ENCODE data around the gene MYH14.
"Not testable (repeated sequence)": the region's sequence is repeated elsewhere in the genome, so short reads cannot be mapped to it uniquely, and the experiment has no call there.

The MYH14 gene

DNA sequence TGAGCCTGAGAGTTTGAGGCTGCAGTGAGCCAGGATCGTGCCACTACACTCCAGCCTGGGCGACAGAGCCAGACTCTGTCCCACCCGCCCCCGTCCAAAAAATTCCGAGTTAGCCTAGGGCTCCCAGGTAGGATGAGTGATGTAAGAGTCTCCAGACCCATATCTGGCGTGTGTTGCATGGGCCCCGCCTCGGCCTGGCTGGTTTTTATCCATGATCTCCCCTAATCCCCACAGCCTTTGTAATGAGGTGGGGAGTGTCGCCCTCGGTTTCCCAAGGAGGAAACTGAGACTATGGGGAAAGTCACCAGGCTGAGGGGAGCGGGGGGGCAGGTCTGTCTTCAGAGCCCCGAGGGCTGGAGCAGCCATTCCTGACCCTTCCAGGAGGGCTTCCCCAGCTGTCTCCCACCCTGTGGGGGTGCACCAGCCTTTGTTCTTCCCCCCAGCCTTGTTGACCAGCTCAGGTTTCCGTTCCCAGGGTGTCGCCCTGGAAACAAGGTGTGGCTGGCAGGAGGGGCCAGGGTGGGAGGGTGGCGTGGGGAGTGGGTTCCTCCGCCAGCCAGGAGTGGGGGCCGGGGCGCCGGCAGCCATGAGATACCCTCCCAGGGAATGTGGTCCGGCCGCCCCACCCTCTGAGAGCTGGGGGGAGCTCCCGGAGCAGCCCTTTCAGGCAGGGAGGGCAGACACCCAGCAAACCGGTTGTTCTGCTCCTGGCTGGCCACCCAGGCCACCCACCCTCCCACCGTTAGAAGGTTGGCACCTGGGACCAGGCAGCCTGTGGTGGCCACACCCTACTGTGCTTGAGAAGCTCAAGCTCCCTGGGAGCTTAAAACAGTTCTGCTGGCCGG is 11.5 kb downstream of the MYH14 start:
- Mint-ChIP-seq H3K4me1 (no peaks in the 10 kb centered on the region), H3K27me3 (peaks cover 9% of the 10 kb centered on the region), H3K27ac (ENCODE audit: low read depth) (no peak overlapping the region), H3K9me3 (peaks cover 8% of the 10 kb centered on the region), H3K36me3 (ENCODE audit: insufficient read depth) (no peaks in the 10 kb centered on the region), H3K4me3 (no peak overlapping the region)
- ATAC-seq (replicated peaks; ENCODE audit: extremely low read depth, poor library complexity, severe bottlenecking) (no peak), DNase-seq (ENCODE audit: low spot score in 2 of 2) (no peak)

DNA sequence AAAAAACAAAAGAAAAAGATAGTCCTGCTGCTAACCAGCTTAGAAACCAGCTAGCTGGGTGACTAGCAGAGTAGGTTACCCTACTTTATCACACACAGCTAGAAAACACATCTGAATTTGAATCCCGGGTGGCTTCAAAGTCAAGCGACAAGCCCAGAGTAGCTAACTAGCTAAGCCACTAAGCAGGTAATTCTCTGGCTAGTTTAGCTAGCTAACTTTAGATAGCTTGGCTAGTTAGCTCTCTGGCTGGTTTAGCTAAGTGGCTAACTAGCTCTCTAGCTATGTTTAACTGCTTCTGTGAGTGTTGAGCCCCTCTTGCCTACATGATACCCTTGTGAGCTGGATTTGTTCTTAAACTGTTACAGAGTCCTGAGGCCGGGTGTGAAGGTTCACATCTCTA is 12.4 kb downstream of the MYH14 start:
- H3K9me3 Mint-ChIP-seq: peaks cover 8% of the 10 kb centered on the region

DNA sequence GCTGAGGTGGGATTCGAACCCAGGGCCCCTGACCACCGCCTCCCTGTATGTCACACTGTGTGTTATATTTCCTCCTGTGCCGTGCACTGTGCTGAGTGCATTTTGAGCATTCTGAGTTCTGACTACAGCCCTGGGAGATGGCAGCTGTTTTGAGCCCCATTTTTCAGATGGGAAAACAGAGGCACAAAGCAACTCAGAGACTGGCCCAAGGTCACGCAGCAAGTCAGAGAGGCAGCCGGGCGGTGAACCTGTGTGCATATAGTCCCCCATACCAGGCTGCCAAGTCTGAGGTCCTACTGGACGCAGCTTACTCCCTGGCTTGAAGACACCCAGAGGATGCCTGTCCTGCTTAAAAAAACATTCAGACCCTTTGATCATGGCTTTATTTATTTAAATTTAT is 17.7 kb downstream of the MYH14 start:
- no peaks in the 10 kb centered on the region for H3K4me1 Mint-ChIP-seq
- peaks cover 10% of the 10 kb centered on the region for H3K9me3 Mint-ChIP-seq
- H3K36me3 Mint-ChIP-seq (ENCODE audit: insufficient read depth): no peaks in the 10 kb centered on the region
- no peak overlapping the region for H3K4me3 Mint-ChIP-seq
- peaks cover 17% of the 10 kb centered on the region for H3K27me3 Mint-ChIP-seq
- no peak overlapping the region for H3K27ac Mint-ChIP-seq (ENCODE audit: low read depth)
- DNase-seq (ENCODE audit: low spot score in 2 of 2): no peak
- ATAC-seq (replicated peaks; ENCODE audit: extremely low read depth, poor library complexity, severe bottlenecking): no peak

More for the DNA sequence above, 12.4 kb downstream of the MYH14 start:
- H3K4me1 Mint-ChIP-seq: no peaks in the 10 kb centered on the region
- peaks cover 9% of the 10 kb centered on the region for H3K27me3 Mint-ChIP-seq
- ATAC-seq (replicated peaks; ENCODE audit: extremely low read depth, poor library complexity, severe bottlenecking): no peak
- H3K27ac Mint-ChIP-seq (ENCODE audit: low read depth): no peak overlapping the region
- no peaks in the 10 kb centered on the region for H3K36me3 Mint-ChIP-seq (ENCODE audit: insufficient read depth)
- DNase-seq (ENCODE audit: low spot score in 2 of 2): no peak
- H3K4me3 Mint-ChIP-seq: no peak overlapping the region

DNA sequence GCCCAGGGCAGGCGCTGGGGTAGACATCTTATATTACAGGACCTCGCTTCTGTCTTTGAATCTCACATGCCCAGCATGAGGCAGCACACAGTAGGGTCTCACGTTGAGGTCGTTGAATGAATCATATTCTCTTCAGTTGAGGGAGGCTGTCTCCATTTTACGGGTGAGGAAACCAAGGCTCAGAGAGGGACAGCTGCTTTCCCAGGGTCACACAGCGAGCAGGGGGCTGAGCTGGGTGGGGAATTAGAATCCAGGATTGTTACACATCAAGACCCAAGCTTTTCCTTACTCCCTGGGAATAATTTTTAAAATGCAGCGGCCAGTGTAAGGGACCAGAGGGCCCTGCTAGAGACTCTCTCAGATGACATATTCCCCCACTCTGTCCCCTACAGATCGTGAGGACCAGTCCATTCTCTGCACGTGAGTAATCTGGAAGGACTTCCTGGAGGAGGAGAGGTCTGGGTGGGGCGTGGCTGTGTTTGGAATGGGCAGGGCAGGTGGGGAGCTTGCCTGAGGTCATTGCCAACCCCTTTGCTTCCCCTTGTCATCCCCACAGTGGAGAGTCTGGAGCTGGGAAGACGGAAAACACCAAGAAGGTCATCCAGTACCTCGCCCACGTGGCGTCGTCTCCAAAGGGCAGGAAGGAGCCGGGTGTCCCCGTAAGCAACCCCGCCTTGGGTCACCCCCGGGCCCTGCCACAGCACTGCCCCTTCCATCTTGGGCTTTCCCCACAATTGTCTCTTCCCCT is 19.4 kb downstream of the MYH14 start:
- ATAC-seq (replicated peaks; ENCODE audit: extremely low read depth, poor library complexity, severe bottlenecking) (no peak), DNase-seq (ENCODE audit: low spot score in 2 of 2) (no peak)
- H3K27ac Mint-ChIP-seq (ENCODE audit: low read depth): no peak overlapping the region
- H3K4me3 Mint-ChIP-seq: no peak overlapping the region
- H3K36me3 Mint-ChIP-seq (ENCODE audit: insufficient read depth): no peaks in the 10 kb centered on the region
- H3K9me3 Mint-ChIP-seq: peaks cover 10% of the 10 kb centered on the region
- H3K27me3 Mint-ChIP-seq: peaks cover 8% of the 10 kb centered on the region
- H3K4me1 Mint-ChIP-seq: no peaks in the 10 kb centered on the region

DNA sequence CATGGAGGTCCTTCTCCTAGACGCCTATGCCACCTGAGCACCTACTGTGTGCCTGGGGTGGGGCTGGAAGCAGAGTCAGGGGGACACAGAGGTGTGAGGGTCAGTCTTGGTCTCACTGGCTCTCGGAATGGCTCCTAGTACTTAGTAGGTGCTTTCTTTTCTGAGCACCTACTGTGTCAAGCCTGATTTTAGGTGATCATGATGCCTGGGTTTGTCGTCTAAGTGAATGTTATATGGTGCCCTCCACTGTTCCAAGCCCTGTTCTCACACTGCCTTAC is 20.0 kb downstream of the MYH14 start:
- DNase-seq (ENCODE audit: low spot score in 2 of 2): no peak
- Mint-ChIP-seq H3K27me3 (peaks cover 11% of the 10 kb centered on the region), H3K27ac (ENCODE audit: low read depth) (no peak overlapping the region), H3K4me3 (no peak overlapping the region), H3K4me1 (no peaks in the 10 kb centered on the region), H3K36me3 (ENCODE audit: insufficient read depth) (no peaks in the 10 kb centered on the region), H3K9me3 (peaks cover 10% of the 10 kb centered on the region)
- ATAC-seq (replicated peaks; ENCODE audit: extremely low read depth, poor library complexity, severe bottlenecking): no peak

DNA sequence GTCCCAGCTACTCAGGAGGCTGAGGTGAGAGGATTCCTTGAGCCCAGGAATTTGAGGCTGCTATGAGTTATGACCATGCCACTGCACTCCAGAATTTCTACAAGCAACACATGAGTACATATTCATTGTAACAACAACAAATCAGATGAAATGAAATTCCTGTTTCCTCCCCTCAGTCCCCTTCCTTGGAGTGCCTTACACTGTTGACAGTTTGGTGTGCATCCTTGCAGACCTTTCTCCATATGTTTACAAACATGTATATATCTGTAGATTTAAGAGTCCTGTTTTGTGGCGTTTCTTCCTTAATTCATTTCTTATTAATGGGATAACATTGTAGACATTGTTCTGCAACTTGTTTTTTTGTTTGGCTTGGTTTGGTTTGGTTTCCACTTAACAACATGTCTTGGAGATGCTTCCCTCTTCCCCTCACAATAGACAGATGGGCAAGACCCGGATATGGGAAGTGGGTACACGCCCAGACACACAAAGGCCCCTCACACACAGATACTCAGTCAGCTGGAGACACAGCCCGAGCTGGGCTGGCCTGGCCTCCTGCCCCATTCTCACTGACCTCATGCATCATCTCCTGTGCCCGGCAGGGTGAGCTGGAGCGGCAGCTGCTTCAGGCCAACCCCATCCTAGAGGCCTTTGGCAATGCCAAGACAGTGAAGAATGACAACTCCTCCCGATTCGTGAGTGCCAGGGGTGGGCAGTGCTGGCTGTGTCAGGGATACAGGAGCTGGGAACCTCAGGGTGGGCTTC is 21.7 kb downstream of the MYH14 start:
- Mint-ChIP-seq H3K9me3 (peaks cover 10% of the 10 kb centered on the region), H3K4me3 (no peak overlapping the region), H3K27ac (ENCODE audit: low read depth) (no peak overlapping the region), H3K27me3 (peaks cover 29% of the 10 kb centered on the region), H3K36me3 (ENCODE audit: insufficient read depth) (no peaks in the 10 kb centered on the region), H3K4me1 (no peaks in the 10 kb centered on the region)
- ATAC-seq (replicated peaks; ENCODE audit: extremely low read depth, poor library complexity, severe bottlenecking) (no peak), DNase-seq (ENCODE audit: low spot score in 2 of 2) (no peak)

DNA sequence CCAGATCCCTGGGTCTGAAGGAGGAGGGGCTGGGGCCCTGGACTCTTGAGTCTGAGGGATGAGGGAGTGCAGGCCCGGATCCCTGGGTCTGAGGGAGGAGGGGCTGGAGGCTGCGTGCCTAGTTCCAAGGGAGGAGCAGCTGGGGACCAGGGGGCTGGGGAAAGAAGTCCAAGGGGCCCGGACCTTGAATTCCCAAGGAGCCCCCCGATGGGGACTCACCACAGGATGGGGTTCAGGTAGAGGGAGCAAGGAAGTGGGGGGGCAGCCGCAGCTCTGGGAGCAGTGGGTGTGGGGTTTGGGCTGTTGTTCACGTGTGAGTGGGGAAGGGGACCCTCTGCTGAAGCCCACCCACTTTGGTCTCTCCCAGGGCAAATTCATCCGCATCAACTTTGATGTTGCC is 23.1 kb downstream of the MYH14 start:
- Mint-ChIP-seq H3K9me3 (peaks cover 10% of the 10 kb centered on the region), H3K4me3 (no peak overlapping the region), H3K27me3 (peaks cover 40% of the 10 kb centered on the region), H3K4me1 (no peaks in the 10 kb centered on the region), H3K36me3 (ENCODE audit: insufficient read depth) (no peaks in the 10 kb centered on the region), H3K27ac (ENCODE audit: low read depth) (no peak overlapping the region)
- no peak for DNase-seq (ENCODE audit: low spot score in 2 of 2)
- no peak for ATAC-seq (replicated peaks; ENCODE audit: extremely low read depth, poor library complexity, severe bottlenecking)

DNA sequence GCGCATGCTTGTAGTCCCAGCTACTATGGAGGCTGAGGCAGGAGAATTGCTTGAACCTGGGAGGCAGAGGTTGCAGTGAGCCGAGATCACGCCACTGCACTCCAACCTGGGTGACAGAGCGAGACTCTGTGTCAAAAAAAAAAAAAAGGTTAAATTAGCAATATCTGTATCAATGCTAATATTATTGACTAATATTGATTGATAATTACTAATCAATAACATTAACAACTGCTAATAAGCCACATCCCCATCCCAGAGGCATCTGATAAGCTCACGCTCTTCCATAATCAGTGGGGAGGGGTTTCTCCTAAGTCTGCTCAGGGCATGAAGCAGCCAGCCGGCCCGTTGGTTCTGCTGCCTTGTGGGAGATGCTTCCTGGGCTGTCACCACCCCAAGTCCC is 24.7 kb downstream of the MYH14 start:
- ATAC-seq (replicated peaks; ENCODE audit: extremely low read depth, poor library complexity, severe bottlenecking); H3K27ac Mint-ChIP-seq (ENCODE audit: low read depth); H3K36me3 Mint-ChIP-seq (ENCODE audit: insufficient read depth); H3K4me3 Mint-ChIP-seq; H3K4me1 Mint-ChIP-seq; DNase-seq (ENCODE audit: low spot score in 2 of 2): not testable (repeated sequence)
- H3K9me3 Mint-ChIP-seq: peaks cover 10% of the 10 kb centered on the region
- peaks cover 40% of the 10 kb centered on the region for H3K27me3 Mint-ChIP-seq

DNA sequence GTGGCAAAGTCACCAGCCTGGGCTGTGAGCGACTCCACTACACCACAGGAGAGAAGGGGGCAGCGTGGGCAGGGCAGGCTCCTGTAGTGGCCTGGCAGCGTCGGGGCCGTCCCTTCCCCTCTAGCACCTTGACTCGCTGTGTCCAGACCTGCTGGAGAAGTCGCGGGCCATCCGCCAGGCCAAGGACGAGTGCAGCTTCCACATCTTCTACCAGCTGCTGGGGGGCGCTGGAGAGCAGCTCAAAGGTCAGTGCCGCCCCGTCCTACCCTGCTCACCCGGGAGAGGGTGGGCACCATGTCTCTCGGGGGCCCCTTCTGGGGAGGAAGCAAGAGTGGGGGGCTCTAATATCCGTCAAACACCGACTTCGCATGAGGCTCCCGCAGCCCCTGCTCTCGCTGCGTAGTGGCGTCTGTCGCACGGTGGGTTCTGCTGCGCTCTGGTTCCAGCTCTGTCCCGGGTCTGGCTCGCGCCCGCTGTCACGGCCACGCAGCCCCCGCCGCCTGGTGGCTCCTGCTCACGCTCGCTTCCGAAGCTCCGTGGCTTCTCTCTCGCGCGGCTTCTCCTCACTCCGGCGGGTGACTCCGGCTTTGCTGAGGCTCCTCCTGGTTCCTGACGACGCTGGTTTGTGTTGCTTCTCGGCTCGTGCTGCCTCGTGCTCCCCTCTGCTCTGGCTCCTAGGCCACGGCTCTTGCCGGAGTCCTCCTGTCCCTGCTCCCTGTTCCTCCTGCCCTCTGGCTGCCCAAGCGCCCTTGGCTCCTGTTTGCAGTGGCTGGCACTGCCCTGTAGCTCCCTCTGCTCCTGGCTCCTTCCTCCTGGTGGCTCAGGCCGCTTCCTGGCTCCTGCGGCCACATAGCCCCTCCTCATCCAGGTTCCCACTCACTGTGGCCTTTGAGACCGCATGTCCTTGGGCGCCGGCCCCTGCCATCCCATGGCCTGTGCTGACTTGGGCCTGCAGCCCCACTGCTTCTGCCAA is 27.2 kb downstream of the MYH14 start:
- DNase-seq (ENCODE audit: low spot score in 2 of 2) (no peak), ATAC-seq (replicated peaks; ENCODE audit: extremely low read depth, poor library complexity, severe bottlenecking) (no peak)
- Mint-ChIP-seq H3K27me3 (peaks cover 32% of the 10 kb centered on the region), H3K4me3 (no peak overlapping the region), H3K27ac (ENCODE audit: low read depth) (no peak overlapping the region), H3K4me1 (no peaks in the 10 kb centered on the region), H3K36me3 (ENCODE audit: insufficient read depth) (no peaks in the 10 kb centered on the region), H3K9me3 (no peaks in the 10 kb centered on the region)

DNA sequence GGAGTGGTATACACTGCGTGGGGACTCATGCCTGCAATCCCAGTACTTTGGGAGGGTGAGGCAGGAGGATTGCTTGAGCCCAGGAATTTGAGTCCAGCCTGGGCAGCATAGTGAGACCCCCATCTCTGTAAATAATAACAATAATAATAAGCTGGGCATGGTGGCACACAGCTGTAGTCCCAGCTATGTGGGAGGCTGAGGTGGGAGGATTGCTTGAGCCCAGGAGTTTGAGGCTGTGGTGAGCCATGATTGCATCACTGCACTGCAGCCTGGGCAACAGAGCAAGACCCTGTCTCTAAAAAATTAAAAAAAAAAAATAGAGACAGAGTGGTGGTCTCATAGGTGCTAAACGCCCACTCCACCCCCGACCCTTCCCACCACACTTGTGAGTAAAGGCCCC is 28.0 kb downstream of the MYH14 start:
- H3K4me3 Mint-ChIP-seq; H3K36me3 Mint-ChIP-seq (ENCODE audit: insufficient read depth); H3K4me1 Mint-ChIP-seq; DNase-seq (ENCODE audit: low spot score in 2 of 2); H3K9me3 Mint-ChIP-seq; H3K27ac Mint-ChIP-seq (ENCODE audit: low read depth); ATAC-seq (replicated peaks; ENCODE audit: extremely low read depth, poor library complexity, severe bottlenecking): not testable (repeated sequence)
- peaks cover 32% of the 10 kb centered on the region for H3K27me3 Mint-ChIP-seq

DNA sequence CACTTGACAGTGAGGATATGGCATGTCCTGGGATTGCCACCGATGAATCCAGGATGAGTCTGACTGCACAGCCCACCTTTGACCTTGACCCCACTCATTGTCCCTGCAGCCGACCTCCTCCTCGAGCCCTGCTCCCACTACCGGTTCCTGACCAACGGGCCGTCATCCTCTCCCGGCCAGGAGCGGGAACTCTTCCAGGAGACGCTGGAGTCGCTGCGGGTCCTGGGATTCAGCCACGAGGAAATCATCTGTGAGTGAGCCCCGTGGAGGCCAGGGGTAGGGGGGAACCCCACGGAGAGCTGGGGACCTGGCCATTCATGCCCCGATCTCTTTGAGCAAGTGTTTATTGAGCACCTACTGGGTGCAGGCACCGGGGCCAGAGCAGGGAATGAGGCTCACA is 28.4 kb downstream of the MYH14 start:
- no peaks in the 10 kb centered on the region for H3K9me3 Mint-ChIP-seq

DNA sequence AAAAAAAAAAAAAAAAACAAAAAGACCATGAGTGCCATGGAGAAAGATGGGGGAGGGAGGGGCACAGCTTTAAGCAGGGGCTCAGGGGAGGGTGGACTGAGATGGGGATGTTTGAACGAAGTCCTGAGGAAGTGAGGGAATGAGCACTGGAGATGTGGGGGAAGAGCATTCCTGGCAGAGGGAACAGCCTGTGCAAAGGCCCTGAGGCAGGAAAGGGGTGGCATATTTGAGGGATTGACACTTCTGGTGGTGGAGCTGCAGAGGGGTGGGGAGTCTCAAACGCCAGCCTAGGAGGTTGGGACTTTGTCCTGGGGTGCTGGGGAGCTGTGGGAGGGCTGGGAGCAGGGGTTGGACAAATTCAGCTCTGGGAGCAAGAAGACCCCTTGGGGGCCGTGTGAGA is 29.2 kb downstream of the MYH14 start:
- H3K27ac Mint-ChIP-seq (ENCODE audit: low read depth): no peak overlapping the region
- H3K9me3 Mint-ChIP-seq: no peaks in the 10 kb centered on the region
- peaks cover 32% of the 10 kb centered on the region for H3K27me3 Mint-ChIP-seq
- H3K36me3 Mint-ChIP-seq (ENCODE audit: insufficient read depth): no peaks in the 10 kb centered on the region
- ATAC-seq (replicated peaks; ENCODE audit: extremely low read depth, poor library complexity, severe bottlenecking): no peak
- DNase-seq (ENCODE audit: low spot score in 2 of 2): no peak
- no peak overlapping the region for H3K4me3 Mint-ChIP-seq
- H3K4me1 Mint-ChIP-seq: no peaks in the 10 kb centered on the region

More for the DNA sequence above, 28.4 kb downstream of the MYH14 start:
- no peak overlapping the region for H3K4me3 Mint-ChIP-seq
- DNase-seq (ENCODE audit: low spot score in 2 of 2) (no peak), ATAC-seq (replicated peaks; ENCODE audit: extremely low read depth, poor library complexity, severe bottlenecking) (no peak)
- H3K36me3 Mint-ChIP-seq (ENCODE audit: insufficient read depth): no peaks in the 10 kb centered on the region
- no peaks in the 10 kb centered on the region for H3K4me1 Mint-ChIP-seq
- H3K27me3 Mint-ChIP-seq: peaks cover 32% of the 10 kb centered on the region
- no peak overlapping the region for H3K27ac Mint-ChIP-seq (ENCODE audit: low read depth)
